ENCODE data around the gene SLC7A4. TPM values are rescaled to one million over a fixed set of nuclear protein-coding genes. Genes with fewer than 3 reads are reported as not detected.

The SLC7A4 gene
- polyA plus RNA-seq, 1 experiment = 0.29 TPM

DNA sequence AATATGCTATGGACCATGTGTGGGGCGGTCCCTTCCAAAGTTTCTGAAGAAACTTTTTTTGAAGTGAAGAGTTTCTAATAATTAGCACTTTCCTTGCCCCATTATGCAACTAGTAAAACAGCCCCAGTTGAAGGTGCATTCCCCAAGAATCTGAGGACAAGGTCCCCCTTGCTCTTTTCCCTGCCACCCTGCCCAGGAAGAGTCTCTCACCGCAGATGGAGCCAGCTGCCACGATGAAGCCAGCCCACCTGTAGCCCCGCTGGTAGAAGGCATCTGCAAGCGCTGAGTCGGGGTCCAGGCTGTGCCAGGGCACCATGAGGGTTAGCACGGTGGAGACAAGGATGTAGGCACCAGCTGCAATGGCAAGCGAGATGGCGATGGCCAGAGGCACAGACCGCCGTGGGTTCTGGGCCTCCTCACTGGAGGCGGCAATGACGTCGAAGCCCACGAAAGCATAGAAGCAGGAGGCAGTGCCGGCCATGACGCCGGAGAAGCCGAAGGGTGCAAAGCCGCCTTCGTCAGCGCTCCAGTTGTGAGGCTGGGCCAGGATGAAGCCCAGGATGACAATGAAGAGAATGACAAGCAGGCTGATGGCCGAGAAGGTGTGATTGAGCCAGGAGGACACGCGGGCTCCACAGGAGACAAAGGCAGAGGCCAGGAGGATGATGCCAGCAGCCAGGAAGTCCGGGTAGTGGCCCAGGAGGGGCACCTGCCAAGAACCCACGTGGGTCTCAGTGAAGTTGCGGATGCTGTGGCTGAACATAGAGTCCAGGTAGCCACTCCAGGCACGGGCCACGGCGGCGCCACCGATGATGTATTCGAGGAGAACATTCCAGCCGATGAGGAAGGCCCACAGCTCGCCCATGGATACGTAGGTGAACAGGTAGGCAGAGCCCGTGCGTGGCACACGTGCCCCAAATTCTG lies 1.5 kb downstream of the SLC7A4 start:
- TF ChIP-seq, protein P1, sequence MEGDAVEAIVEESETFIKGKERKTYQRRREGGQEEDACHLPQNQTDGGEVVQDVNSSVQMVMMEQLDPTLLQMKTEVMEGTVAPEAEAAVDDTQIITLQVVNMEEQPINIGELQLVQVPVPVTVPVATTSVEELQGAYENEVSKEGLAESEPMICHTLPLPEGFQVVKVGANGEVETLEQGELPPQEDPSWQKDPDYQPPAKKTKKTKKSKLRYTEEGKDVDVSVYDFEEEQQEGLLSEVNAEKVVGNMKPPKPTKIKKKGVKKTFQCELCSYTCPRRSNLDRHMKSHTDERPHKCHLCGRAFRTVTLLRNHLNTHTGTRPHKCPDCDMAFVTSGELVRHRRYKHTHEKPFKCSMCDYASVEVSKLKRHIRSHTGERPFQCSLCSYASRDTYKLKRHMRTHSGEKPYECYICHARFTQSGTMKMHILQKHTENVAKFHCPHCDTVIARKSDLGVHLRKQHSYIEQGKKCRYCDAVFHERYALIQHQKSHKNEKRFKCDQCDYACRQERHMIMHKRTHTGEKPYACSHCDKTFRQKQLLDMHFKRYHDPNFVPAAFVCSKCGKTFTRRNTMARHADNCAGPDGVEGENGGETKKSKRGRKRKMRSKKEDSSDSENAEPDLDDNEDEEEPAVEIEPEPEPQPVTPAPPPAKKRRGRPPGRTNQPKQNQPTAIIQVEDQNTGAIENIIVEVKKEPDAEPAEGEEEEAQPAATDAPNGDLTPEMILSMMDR (IDR thresholded peaks at IDR 0.05; ENCODE audit: insufficient read depth, low read depth, low read length) = no peak
- Histone ChIP-seq H3K36me3 (ENCODE audit: control insufficient read depth, insufficient read depth, low read length) (no peaks in the 10 kb centered on the region), H3K4me3 (ENCODE audit: low read depth, low read length) (no peak overlapping the region), H3K27me3 (ENCODE audit: control insufficient read depth, insufficient read depth, low read length) (peaks cover 4% of the 10 kb centered on the region; the same call in 1 of the 2 replicates)
- POLR2A ChIA-PET = no interaction called here
- CTCF ChIA-PET = no interaction called here
- no peak for DNase-seq (ENCODE audit: low read depth)

DNA sequence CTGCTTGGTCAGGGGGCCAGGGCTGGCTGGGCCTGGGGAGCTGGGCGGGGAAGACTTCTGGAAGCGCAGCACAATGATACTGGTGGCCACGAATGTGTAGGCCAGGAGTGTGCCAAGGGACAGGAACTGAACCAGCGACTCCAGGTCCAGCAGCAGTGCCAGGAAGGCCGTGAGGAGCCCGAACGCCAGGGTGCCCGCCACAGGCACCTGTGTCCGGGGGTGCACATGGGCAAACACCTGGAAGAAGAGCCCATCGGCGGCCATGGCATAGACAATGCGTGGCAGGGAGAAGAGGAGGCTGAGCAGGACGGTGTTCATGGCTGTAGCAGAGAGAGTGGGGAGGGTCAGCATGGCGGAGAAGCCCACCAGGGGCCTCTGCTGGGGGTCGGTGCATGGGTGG lies 2.3 kb downstream of the SLC7A4 start:
- DNase-seq (ENCODE audit: low read depth) = no peak
- ChIA-PET POLR2A (interaction anchor here (0.5 kb wide), 1 partner anchor 28 kb away, joined by 3 read pairs; the partner anchor contains the start of gene THAP7), CTCF (interaction anchor here (1.0 kb wide), 1 partner anchor 10 kb away, joined by 3 read pairs; no protein-coding TSS in a partner anchor)
- Histone ChIP-seq H3K4me3 (ENCODE audit: low read depth, low read length) (no peak overlapping the region), H3K36me3 (ENCODE audit: control insufficient read depth, insufficient read depth, low read length) (no peaks in the 10 kb centered on the region), H3K27me3 (ENCODE audit: control insufficient read depth, insufficient read depth, low read length) (peaks cover 4% of the 10 kb centered on the region; the same call in 1 of the 2 replicates)
- TF ChIP-seq, protein P1 (IDR thresholded peaks at IDR 0.05; ENCODE audit: insufficient read depth, low read depth, low read length) = no peak

DNA sequence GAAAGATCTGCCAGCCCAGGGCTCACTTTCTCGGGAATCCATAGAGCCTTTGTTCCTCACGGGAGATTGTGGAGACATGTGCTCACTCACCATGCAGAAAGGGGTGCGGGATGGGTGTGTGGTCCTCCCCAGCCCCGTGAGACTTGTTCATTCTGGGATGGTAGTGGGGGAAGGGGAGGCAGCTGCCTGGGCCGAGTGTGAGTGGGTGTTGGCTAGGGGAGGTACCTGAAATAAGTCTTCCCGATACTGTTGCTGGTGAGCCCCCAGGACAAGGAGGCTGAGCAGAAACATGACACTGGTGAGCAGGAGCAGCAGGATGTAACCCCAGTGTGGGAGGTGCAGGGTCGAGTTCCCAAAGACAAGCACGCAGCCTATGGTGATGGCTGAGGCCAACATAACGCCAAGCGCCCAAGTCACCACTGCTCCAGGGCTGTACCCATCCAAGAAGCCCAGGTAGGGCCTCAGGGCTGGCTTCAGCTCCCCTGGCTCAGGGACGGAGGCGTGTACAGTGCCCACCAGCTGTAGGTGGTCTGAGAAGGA lies 2.8 kb downstream of the SLC7A4 start:
- no peak overlapping the region for H3K4me3 ChIP-seq (ENCODE audit: low read depth, low read length)
- POLR2A ChIA-PET = interaction anchor here (0.5 kb wide), 1 partner anchor 27 kb away, joined by 3 read pairs; the partner anchor contains the start of gene THAP7
- CTCF ChIA-PET = interaction anchor here (1.0 kb wide), 1 partner anchor 10 kb away, joined by 3 read pairs; no protein-coding TSS in a partner anchor
- DNase-seq (ENCODE audit: low read depth) = no peak
- TF ChIP-seq, protein P1 (IDR thresholded peaks at IDR 0.05; ENCODE audit: insufficient read depth, low read depth, low read length) = no peak
- no peaks in the 10 kb centered on the region for H3K36me3 ChIP-seq (ENCODE audit: control insufficient read depth, insufficient read depth, low read length)
- peaks cover 4% of the 10 kb centered on the region; the same call in 1 of the 2 replicates for H3K27me3 ChIP-seq (ENCODE audit: control insufficient read depth, insufficient read depth, low read length)

DNA sequence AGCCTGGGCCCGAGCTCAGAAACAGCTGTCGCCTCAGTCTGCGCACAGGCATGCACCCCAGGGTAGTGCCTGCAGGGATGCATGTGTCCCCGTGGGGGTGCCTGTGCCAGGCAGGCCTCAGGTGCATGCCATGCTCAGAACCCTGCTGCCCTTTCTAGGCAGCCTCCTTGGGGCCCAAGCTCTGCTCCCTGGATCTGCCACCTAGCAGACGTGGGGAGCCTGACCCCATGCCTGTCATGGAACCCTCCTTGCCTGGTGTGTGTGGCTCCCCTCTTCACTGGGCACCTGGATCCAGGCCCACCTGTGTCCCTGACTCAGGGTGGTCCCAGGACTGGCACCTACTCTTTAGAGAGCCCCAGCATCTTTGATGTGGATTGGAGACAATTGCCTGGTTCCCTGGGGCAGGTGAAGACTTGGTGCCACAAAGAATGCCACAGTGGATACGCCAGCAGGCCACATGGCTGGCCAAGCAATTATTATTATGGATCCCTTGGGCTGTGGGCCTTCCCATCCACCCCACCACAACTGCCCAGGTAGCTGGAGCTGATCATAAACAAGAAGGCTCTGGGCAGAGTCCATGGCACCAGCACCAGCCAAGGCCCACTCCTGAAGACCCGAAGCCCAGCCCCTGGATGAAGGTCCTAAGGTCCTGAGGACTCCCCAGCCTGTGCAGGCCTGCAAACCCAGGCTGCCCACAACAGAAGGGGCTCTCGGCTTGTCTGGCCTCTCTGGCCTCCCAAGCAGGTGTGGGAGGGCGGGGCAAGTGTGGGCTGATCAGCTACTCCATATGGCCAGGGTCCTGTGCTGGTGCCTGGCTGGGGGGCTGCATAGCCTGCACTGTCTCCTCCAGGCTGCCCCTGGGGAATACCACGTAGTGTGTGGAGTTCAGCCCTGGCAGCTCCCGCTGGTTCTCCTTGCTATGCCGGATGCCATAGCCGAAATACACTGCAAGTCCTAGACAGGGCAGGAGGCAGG lies 3.8 kb downstream of the SLC7A4 start:
- TF ChIP-seq, protein P1 (IDR thresholded peaks at IDR 0.05; ENCODE audit: insufficient read depth, low read depth, low read length) = no peak
- Histone ChIP-seq H3K36me3 (ENCODE audit: control insufficient read depth, insufficient read depth, low read length) (no peaks in the 10 kb centered on the region), H3K27me3 (ENCODE audit: control insufficient read depth, insufficient read depth, low read length) (peaks cover 4% of the 10 kb centered on the region; the same call in 1 of the 2 replicates), H3K4me3 (ENCODE audit: low read depth, low read length) (no peak overlapping the region)
- no peak for DNase-seq (ENCODE audit: low read depth)
- ChIA-PET POLR2A (no interaction called here), CTCF (interaction anchor here (0.6 to 1.6 kb wide), 4 partner anchors 9 to 143 kb away, joined by 3 to 4 read pairs (median 3); no protein-coding TSS in a partner anchor)
